Measurements from ENCODE around the gene KCNA10.

GRCh38 chr1:110482662-110483307 is 36.2 kb downstream of the KCNA10 start:
- TF ChIP-seq CTCF (IDR thresholded peaks at IDR 0.05) (no peak), POLR2AphosphoS5 (IDR thresholded peaks at IDR 0.05) (no peak), POLR2A (IDR thresholded peaks at IDR 0.05) (no peak)

All from transverse colon (tissue), 4 donors.